H1 (cell line): Measurements from ENCODE around the gene PDE4D. TPM values are rescaled to one million over a fixed set of nuclear protein-coding genes. Genes with fewer than 3 reads are reported as not detected.

Experiments used
- CTCF ChIA-PET: fragments of 300-600 bp; sonication (Branson Sonifier 250); formaldehyde crosslinking; loops from one replicate; lab custom pipeline; 2021; ENCODE audit not compliant: partially characterized antibody; lab: Charles Lee
- POLR2A ChIA-PET: fragments of 300-600 bp; sonication (Branson Sonifier 250); formaldehyde crosslinking; loops from one replicate; lab custom pipeline; 2021; ENCODE audit warnings: inconsistent platforms; ENCODE audit not compliant: partially characterized antibody; lab: Charles Lee
- DNase-seq, 2 experiments: peaks; one replicate each; pipeline versions ENCODE4 v3.0.0 to v3.0.0-alpha.2; 2010 to 2022; ENCODE audit warnings: low spot score in 2 of 2, low read depth in 1 of 2, mixed read lengths in 1 of 2
- FAIRE-seq: peaks from 2 replicates; lab custom pipeline; 2011; peaks lifted over from hg19 to GRCh38; lab: Jason Lieb, UNC
- H2AFZ ChIP-seq: 2 replicates; pipeline ENCODE4 v1.8.1; 2012; ENCODE audit warnings: low read length, inconsistent platforms
- H2AK5ac ChIP-seq: 2 replicates; pipeline ENCODE4 v1.6.1; 2013; ENCODE audit warnings: low read depth, low read length
- H2BK120ac ChIP-seq: replicated peaks from 2 replicates; pipeline ENCODE3; 2013; ENCODE audit warnings: low read depth, low read length, inconsistent platforms
- H2BK12ac ChIP-seq: 2 replicates; pipeline ENCODE4 v1.6.1; 2013; ENCODE audit warnings: low read depth, low read length
- H2BK15ac ChIP-seq: 2 replicates; pipeline ENCODE4 v1.6.1; 2013; ENCODE audit warnings: low read length
- H2BK20ac ChIP-seq: 2 replicates; pipeline ENCODE4 v1.6.1; 2013; ENCODE audit warnings: low read length
- H2BK5ac ChIP-seq: 2 replicates; pipeline ENCODE4 v1.6.1; 2013; ENCODE audit warnings: low read depth, low read length
- H3K14ac ChIP-seq: 2 replicates; pipeline ENCODE4 v1.6.1; 2013; ENCODE audit warnings: inconsistent platforms; ENCODE audit not compliant: insufficient read length
- H3K18ac ChIP-seq: 2 replicates; pipeline ENCODE4 v1.6.1; 2013; ENCODE audit warnings: low read length; ENCODE audit errors: extremely low read depth
- H3K23ac ChIP-seq: 2 replicates; pipeline ENCODE4 v1.6.1; 2013; ENCODE audit warnings: inconsistent platforms; ENCODE audit not compliant: insufficient read length
- H3K23me2 ChIP-seq: 2 replicates; pipeline ENCODE4 v1.6.1; 2013; ENCODE audit warnings: low read depth, low read length
- H3K27ac ChIP-seq: 2 replicates; pipeline ENCODE4 v1.6.1; 2011; ENCODE audit warnings: low read depth, low read length, inconsistent platforms
- H3K27me3 ChIP-seq, 4 experiments: replicated peaks in 1 of 4; 1 replicate in 1 of 4; 2 replicates in 3 of 4; pipeline versions ENCODE4 v1.6.1 to v1.8.1; 2011 to 2013; ENCODE audit warnings: low read length in 3 of 4, mild to moderate bottlenecking in 3 of 4, inconsistent platforms in 2 of 4, mixed read lengths in 2 of 4, moderate library complexity in 1 of 4; ENCODE audit not compliant: control insufficient read depth in 3 of 4, insufficient read depth in 3 of 4; ENCODE audit errors: extremely low read depth in 1 of 4
- H3K36me3 ChIP-seq, 4 experiments: 2 replicates each; pipeline versions ENCODE4 v1.6.1 to v1.8.1; 2011 to 2013; ENCODE audit warnings: mild to moderate bottlenecking in 4 of 4, low read length in 3 of 4, moderate library complexity in 2 of 4, control low read depth in 1 of 4, inconsistent platforms in 1 of 4; ENCODE audit not compliant: insufficient read depth in 4 of 4, control insufficient read depth in 2 of 4
- H3K4ac ChIP-seq: replicated peaks from 2 replicates; pipeline ENCODE3; 2013; ENCODE audit warnings: low read length, low read depth, mixed read lengths, inconsistent platforms; ENCODE audit not compliant: insufficient read length
- H3K4me1 ChIP-seq, 4 experiments: replicated peaks in 1 of 4; 1 replicate in 1 of 4; 2 replicates in 3 of 4; pipeline versions ENCODE4 v1.6.1 to v1.8.1; 2011 to 2013; ENCODE audit warnings: low read length in 3 of 4, inconsistent platforms in 2 of 4, mixed read lengths in 1 of 4; ENCODE audit not compliant: insufficient read depth in 4 of 4, control insufficient read depth in 3 of 4
- H3K4me2 ChIP-seq, 2 experiments: 2 replicates each; pipeline versions ENCODE4 v1.6.1 to v1.8.1; 2011 to 2013; ENCODE audit warnings: low read depth in 2 of 2, low read length in 2 of 2, control low read depth in 1 of 2, inconsistent platforms in 1 of 2, mild to moderate bottlenecking in 1 of 2; ENCODE audit not compliant: insufficient read depth in 1 of 2
- H3K4me3 ChIP-seq, 4 experiments: fragments of 200-600, 300-600 bp in 1 of 4; sonication (generic), shearing (Covaris generic), sonication (Bioruptor Twin) in 1 of 4; 2 replicates each; pipeline versions ENCODE4 v1.5.1 to v1.8.1; 2011 to 2016; ENCODE audit warnings: low read length in 4 of 4, low read depth in 3 of 4, control low read depth in 2 of 4, inconsistent platforms in 2 of 4, mild to moderate bottlenecking in 2 of 4, mixed read lengths in 1 of 4, moderate library complexity in 1 of 4; ENCODE audit not compliant: insufficient read depth in 2 of 4; ENCODE audit errors: extremely low read depth in 1 of 4
- H3K56ac ChIP-seq: replicated peaks from 2 replicates; pipeline ENCODE3; 2013; ENCODE audit warnings: low read depth, mild to moderate bottlenecking, mixed read lengths, low read length, inconsistent platforms; ENCODE audit not compliant: insufficient read length
- H3K79me1 ChIP-seq: 2 replicates; pipeline ENCODE4 v1.6.1; 2013; ENCODE audit warnings: low read depth, low read length, control low read depth
- H3K79me2 ChIP-seq, 2 experiments: 2 replicates each; pipeline versions ENCODE4 v1.6.1 to v1.8.1; 2012 to 2013; ENCODE audit warnings: low read length in 2 of 2, mild to moderate bottlenecking in 2 of 2, inconsistent platforms in 1 of 2; ENCODE audit not compliant: insufficient read depth in 2 of 2, control insufficient read depth in 1 of 2
- H3K9ac ChIP-seq, 4 experiments: replicated peaks in 1 of 4; 1 replicate in 1 of 4; 2 replicates in 3 of 4; pipeline versions ENCODE4 v1.6.1 to v1.8.1; 2011 to 2013; ENCODE audit warnings: low read depth in 3 of 4, low read length in 3 of 4, control low read depth in 2 of 4, mild to moderate bottlenecking in 2 of 4, moderate library complexity in 2 of 4, inconsistent platforms in 1 of 4; ENCODE audit errors: extremely low read depth in 1 of 4
- H3K9me3 ChIP-seq, 2 experiments: 2 replicates each; pipeline versions ENCODE4 v1.6.1 to v1.8.1; 2012 to 2013; ENCODE audit warnings: mild to moderate bottlenecking in 2 of 2, moderate library complexity in 2 of 2, control low read depth in 1 of 2, inconsistent platforms in 1 of 2, low read depth in 1 of 2, low read length in 1 of 2, mixed read lengths in 1 of 2; ENCODE audit not compliant: insufficient read depth in 2 of 2
- H4K20me1 ChIP-seq, 2 experiments: replicated peaks in 1 of 2; 2 replicates each; pipeline versions ENCODE3 to v1.8.1; 2011 to 2013; ENCODE audit warnings: inconsistent platforms in 2 of 2, low read length in 2 of 2, mild to moderate bottlenecking in 1 of 2; ENCODE audit not compliant: insufficient read depth in 2 of 2, control insufficient read depth in 1 of 2
- H4K5ac ChIP-seq: 2 replicates; pipeline ENCODE4 v1.6.1; 2013; ENCODE audit warnings: low read length, low read depth, mixed read lengths, inconsistent platforms; ENCODE audit not compliant: insufficient read length
- H4K8ac ChIP-seq: 2 replicates; pipeline ENCODE4 v1.8.0; 2013; ENCODE audit warnings: mild to moderate bottlenecking, moderate library complexity, low read length, inconsistent platforms; ENCODE audit not compliant: insufficient read depth; ENCODE audit errors: extremely low read depth
- H4K91ac ChIP-seq: replicated peaks from 2 replicates; pipeline ENCODE3; 2013; ENCODE audit warnings: low read length, mixed read lengths, inconsistent platforms; ENCODE audit not compliant: insufficient read length
- BCL11A ChIP-seq, 2 experiments: IDR thresholded peaks; one replicate each; pipeline ENCODE4 v1.6.1; 2011; ENCODE audit warnings: low read depth in 2 of 2, low read length in 2 of 2, mild to moderate bottlenecking in 2 of 2
- BRCA1 ChIP-seq: IDR thresholded peaks from 2 replicates; pipeline ENCODE4 v1.6.1; 2012; ENCODE audit warnings: low read depth, low read length, improper control_type of control experiment
- CBX5 ChIP-seq: fragments of 300-800, 300-1000 bp; sonication (generic); IDR thresholded peaks from 2 replicates; pipeline ENCODE4 v1.7.1; 2016; ENCODE audit warnings: antibody characterized with exemption, low read length, low read depth
- CREB1 ChIP-seq: IDR thresholded peaks from 2 replicates; pipeline ENCODE4 v1.6.1; 2012; ENCODE audit warnings: inconsistent platforms
- EP300 ChIP-seq, 2 experiments: IDR thresholded peaks; 1 replicate in 1 of 2; 2 replicates in 1 of 2; pipeline ENCODE4 v1.6.1; 2011 to 2012; ENCODE audit warnings: low read depth in 2 of 2, low read length in 2 of 2, mild to moderate bottlenecking in 2 of 2, borderline replicate concordance in 1 of 2, inconsistent platforms in 1 of 2, moderate library complexity in 1 of 2
- KDM4A ChIP-seq: IDR thresholded peaks from one replicate; pipeline ENCODE4 v1.7.1; 2012; ENCODE audit warnings: low read depth, mild to moderate bottlenecking, moderate library complexity, low read length, inconsistent platforms; ENCODE audit not compliant: severe bottlenecking
- KDM5A ChIP-seq: fragments of 200-600 bp; IDR thresholded peaks from 2 replicates; pipeline ENCODE4 v1.7.1; 2012; ENCODE audit warnings: mild to moderate bottlenecking, low read length, inconsistent platforms, mixed read lengths
- MAFK ChIP-seq: IDR thresholded peaks from 2 replicates; pipeline ENCODE4 v1.6.1; 2012; ENCODE audit warnings: low read depth, mild to moderate bottlenecking, improper control_type of control experiment, low read length
- NANOG ChIP-seq: IDR thresholded peaks from 2 replicates; pipeline ENCODE4 v1.6.1; 2011; ENCODE audit warnings: low read length, low read depth, mild to moderate bottlenecking, inconsistent platforms; ENCODE audit not compliant: insufficient read depth, poor library complexity, severe bottlenecking
- PHF8 ChIP-seq: fragments of 200-600 bp; sonication (generic); conservative IDR thresholded peaks from 2 replicates; pipeline ENCODE4 v1.7.1; 2012; ENCODE audit warnings: low read depth, mild to moderate bottlenecking, inconsistent platforms, low read length, moderate library complexity
- RNF2 ChIP-seq: fragments of 200-900, 300-1000 bp; sonication (generic); IDR thresholded peaks from 2 replicates; pipeline ENCODE4 v1.7.1; 2016; ENCODE audit warnings: borderline replicate concordance, low read depth, mild to moderate bottlenecking, antibody characterized with exemption, low read length; ENCODE audit not compliant: poor library complexity, severe bottlenecking; ENCODE audit errors: missing control alignments
- SAP30 ChIP-seq: fragments of 300-600 bp; sonication (generic); IDR thresholded peaks from 2 replicates; pipeline ENCODE4 v1.7.1; 2012; ENCODE audit warnings: low read length, moderate library complexity, mild to moderate bottlenecking, inconsistent platforms; ENCODE audit not compliant: insufficient read depth, insufficient replicate concordance
- SIX5 ChIP-seq: IDR thresholded peaks from 2 replicates; pipeline ENCODE4 v1.6.1; 2011; ENCODE audit warnings: mild to moderate bottlenecking, low read depth, low read length
- YY1 ChIP-seq: IDR thresholded peaks from 2 replicates; pipeline ENCODE4 v1.6.1; 2011; ENCODE audit warnings: low read depth, mild to moderate bottlenecking, low read length
- WGBS, 2 experiments: shearing (Covaris generic) in 1 of 2; methylation state at CpG; one replicate each; pipeline versions ENCODE4 v1.1.6 to v1.1.7; 2013 to 2015; ENCODE audit warnings: low lambda C conversion rate in 2 of 2, mixed read lengths in 2 of 2, inconsistent platforms in 1 of 2, low coverage in 1 of 2, missing lambda C conversion rate in 1 of 2; ENCODE audit not compliant: insufficient replicate concordance in 2 of 2, insufficient coverage in 1 of 2, insufficient read length in 1 of 2; ENCODE audit errors: extremely low coverage in 1 of 2, missing lambda C conversion rate in 1 of 2; 5-methylcytosine and 5-hydroxymethylcytosine counted together
- polyA plus RNA-seq, 7 experiments: library from polyadenylated mRNA; depleted of rRNA in 3 of 7; stranded (reverse) in 5 of 7; unstranded in 2 of 7; fragments of >200 nt in 5 of 7; fragments of 200-250 nt in 2 of 7; gene quantifications; 1 replicate in 5 of 7; 2 replicates in 1 of 7; 4 replicates in 1 of 7; pipeline versions ENCODE4 v1.2.1 to v1.2.3, GENCODE V29; 2011 to 2013; ENCODE audit warnings: missing spikeins in 2 of 7, mixed read lengths in 2 of 7
- total RNA-seq: library from RNA; stranded (reverse); fragmentation: NEBNext Ultra II Directional; extraction: Animal tissue kit (Norgen Biotek cat#: 25700); gene quantifications from 2 replicates; pipeline ENCODE4 v1.2.1, GENCODE V29; 2021

Gene PDE4D
- total and polyA plus RNA-seq, 2 of the 8 experiments (the other 6 are each of a cell fraction or from before 2014, with no cell fraction given): 2.3 to 3.7 TPM

GRCh38 chr5:59092758-59093157, 800.8 kb downstream of the PDE4D start:
- H2AK5ac ChIP-seq: no peak overlapping the region
- no peak overlapping the region for H3K9ac ChIP-seq
- WGBS, 2 experiments: 94% methylated on average over 5 of the region's 5 CpGs; no CpG with 5 or more reads in 1 of the 2 experiments
- ChIA-PET POLR2A (interaction anchor here (0.6 kb wide), 1 partner anchor 462 kb away, joined by 3 read pairs; no protein-coding TSS in a partner anchor), CTCF (interaction anchor here (0.8 to 1.6 kb wide), 2 partner anchors 45 to 59 kb away, joined by 3 to 4 read pairs; no protein-coding TSS in a partner anchor)
- no peaks in the 10 kb centered on the region for H3K79me2 ChIP-seq
- no peak overlapping the region for H4K91ac ChIP-seq
- FAIRE-seq: no peak
- H2AFZ ChIP-seq: no peak overlapping the region
- H3K27ac ChIP-seq: no peak overlapping the region
- H3K14ac ChIP-seq: no peak overlapping the region
- no peaks in the 10 kb centered on the region for H3K79me1 ChIP-seq
- H3K4ac ChIP-seq: no peak overlapping the region
- H3K36me3 ChIP-seq: no peaks in the 10 kb centered on the region
- no peak overlapping the region for H4K5ac ChIP-seq
- H3K4me3 ChIP-seq: no peak overlapping the region
- no peak overlapping the region for H2BK5ac ChIP-seq
- no peak overlapping the region for H3K18ac ChIP-seq
- H4K8ac ChIP-seq: no peak overlapping the region
- H3K27me3 ChIP-seq: no peaks in the 10 kb centered on the region
- no peak overlapping the region for H2BK120ac ChIP-seq
- no peaks in the 10 kb centered on the region for H3K23me2 ChIP-seq
- no peak for DNase-seq
- H2BK12ac ChIP-seq: no peak overlapping the region
- no peak overlapping the region for H2BK20ac ChIP-seq
- H3K23ac ChIP-seq: no peak overlapping the region
- H4K20me1 ChIP-seq: no peaks in the 10 kb centered on the region
- H3K4me1 ChIP-seq: no peaks in the 10 kb centered on the region
- H3K4me2 ChIP-seq: no peak overlapping the region
- no peaks in the 10 kb centered on the region for H3K9me3 ChIP-seq
- H2BK15ac ChIP-seq: no peak overlapping the region
- no peak overlapping the region for H3K56ac ChIP-seq
- TF ChIP-seq YY1 (no peak), SIX5 (no peak), BCL11A (IDR thresholded peaks at IDR 0.05; ENCODE audit: low read depth in 2 of 2, low read length in 2 of 2) (no peak), NANOG (no peak), BRCA1 (no peak), KDM4A (no peak), PHF8 (no peak), CREB1 (no peak), CBX5 (no peak), MAFK (no peak), RNF2 (no peak), EP300 (IDR thresholded peaks at IDR 0.05; ENCODE audit: borderline replicate concordance in 1 of 2, low read depth in 2 of 2, low read length in 2 of 2) (no peak), SAP30 (no peak), KDM5A (no peak)
